GM12874 (cell line): ENCODE measurements around the gene NCBP2L.

ENCODE experiments used
- TF ChIP-seq, protein P1 (sequence below): IDR thresholded peaks from 2 replicates; pipeline ENCODE4 v1.5.1; 2011; ENCODE audit warnings: low read depth, mild to moderate bottlenecking, control low read depth, low read length, moderate library complexity; ENCODE audit not compliant: insufficient read depth

Gene NCBP2L

GRCh38 chrX:107775734-107776511 lies 1.6 kb upstream of the NCBP2L start, which contains the start of gene TSC22D3:
TSC22D3 (minus strand) TSS chrX:107775787; CDS start chrX:107775419, 368 bp downstream.
- TF ChIP-seq, protein P1, sequence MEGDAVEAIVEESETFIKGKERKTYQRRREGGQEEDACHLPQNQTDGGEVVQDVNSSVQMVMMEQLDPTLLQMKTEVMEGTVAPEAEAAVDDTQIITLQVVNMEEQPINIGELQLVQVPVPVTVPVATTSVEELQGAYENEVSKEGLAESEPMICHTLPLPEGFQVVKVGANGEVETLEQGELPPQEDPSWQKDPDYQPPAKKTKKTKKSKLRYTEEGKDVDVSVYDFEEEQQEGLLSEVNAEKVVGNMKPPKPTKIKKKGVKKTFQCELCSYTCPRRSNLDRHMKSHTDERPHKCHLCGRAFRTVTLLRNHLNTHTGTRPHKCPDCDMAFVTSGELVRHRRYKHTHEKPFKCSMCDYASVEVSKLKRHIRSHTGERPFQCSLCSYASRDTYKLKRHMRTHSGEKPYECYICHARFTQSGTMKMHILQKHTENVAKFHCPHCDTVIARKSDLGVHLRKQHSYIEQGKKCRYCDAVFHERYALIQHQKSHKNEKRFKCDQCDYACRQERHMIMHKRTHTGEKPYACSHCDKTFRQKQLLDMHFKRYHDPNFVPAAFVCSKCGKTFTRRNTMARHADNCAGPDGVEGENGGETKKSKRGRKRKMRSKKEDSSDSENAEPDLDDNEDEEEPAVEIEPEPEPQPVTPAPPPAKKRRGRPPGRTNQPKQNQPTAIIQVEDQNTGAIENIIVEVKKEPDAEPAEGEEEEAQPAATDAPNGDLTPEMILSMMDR = no peak

GRCh38 chrX:107776649-107777535 lies 641 bp upstream of the NCBP2L start:
- TF ChIP-seq, protein P1 = peak; percentile 47; the same call in 1 of the 2 replicates

- TF ChIP-seq, protein P1 = no peak
These were observed 3.0 kb downstream of the NCBP2L start for GRCh38 chrX:107780525-107780924.

GRCh38 chrX:107787827-107788226 lies 10.3 kb downstream of the NCBP2L start:
- TF ChIP-seq, protein P1 = no peak

GRCh38 chrX:107804427-107804826 lies 26.9 kb downstream of the NCBP2L start:
- TF ChIP-seq, protein P1 = no peak

GRCh38 chrX:107805179-107805578 lies 27.6 kb downstream of the NCBP2L start:
- TF ChIP-seq, protein P1 = no peak

DNA sequence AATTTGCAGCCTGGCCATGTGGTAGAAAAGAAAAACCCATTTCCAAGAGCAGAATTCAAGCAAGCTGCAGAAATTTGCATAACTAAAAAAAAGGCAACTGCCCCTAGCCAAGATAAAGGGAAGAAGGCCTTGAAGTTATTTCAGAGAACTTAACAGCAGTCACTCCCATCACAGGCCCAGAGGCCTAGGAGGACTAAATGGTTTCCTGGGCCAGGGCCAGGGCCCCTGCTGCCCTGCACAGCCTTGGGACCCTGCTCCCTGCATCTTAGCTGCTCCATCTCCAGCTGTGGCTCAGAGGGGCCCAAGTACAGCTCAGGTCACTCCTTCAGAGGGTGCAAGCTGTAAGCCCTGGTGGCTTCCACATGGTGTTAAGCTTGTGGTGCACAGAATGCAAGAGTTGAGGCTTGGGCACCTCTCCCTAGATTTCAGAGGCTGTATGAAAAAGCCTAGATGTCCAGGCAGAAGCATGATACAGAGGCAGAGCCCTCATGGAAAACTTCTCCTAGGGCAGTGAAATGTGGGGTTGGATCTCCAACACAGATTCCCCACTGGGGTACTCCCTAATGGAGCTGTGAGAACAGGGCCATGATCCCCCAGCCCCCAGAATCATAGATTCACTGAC lies 41.5 kb downstream of the NCBP2L start:
- TF ChIP-seq, protein P1 = no peak
